Activated CD4-positive, alpha-beta T cell treated with anti-CD3 and anti-CD28 coated beads for 36 hours (primary cell): Measurements from ENCODE around the gene SCG5. TPM values are rescaled to one million over a fixed set of nuclear protein-coding genes. Genes with fewer than 3 reads are reported as not detected.

Source experiments
- total RNA-seq, 2 experiments: library from RNA; stranded (reverse); gene quantifications; one replicate each; pipeline ENCODE4 v1.2.3, GENCODE V29; 2021

SCG5 gene
- total RNA-seq, 2 experiments from 2014 or later, result 0.91 to 1.2 TPM

Other genes with a start within 250 kb of the SCG5 start
- gene GOLGA8K, start 238.4 kb upstream of the SCG5 start, total RNA-seq, result under 1 TPM; 0.25 to 0.63 TPM
- gene GOLGA8O, start 186.1 kb upstream of the SCG5 start, total RNA-seq, result 1 to 10 TPM; 1.0 to 1.3 TPM
- 1 to 10 TPM; 2.2 to 2.4 TPM for gene GOLGA8N, start 48.3 kb upstream of the SCG5 start, total RNA-seq
- 100 to 1,000 TPM; 111 to 155 TPM for gene ARHGAP11A, start 26.2 kb upstream of the SCG5 start, total RNA-seq
- not detected for gene GREM1, start 76.3 kb downstream of the SCG5 start, total RNA-seq